Loucy (cell line): ENCODE results near the gene SDHA.

Experiments
- EZH2phosphoT487 ChIP-seq: fragments of 200-600 bp; IDR thresholded peaks from 2 replicates; pipeline ENCODE4 v1.6.1; 2018; ENCODE audit warnings: antibody characterized with exemption, mild to moderate bottlenecking, moderate library complexity, borderline replicate concordance
- TF ChIP-seq, protein P1 (sequence below): fragments of 200-600 bp; sonication (generic); conservative IDR thresholded peaks from 2 replicates; pipeline ENCODE4 v1.5.1; 2014; ENCODE audit warnings: mild to moderate bottlenecking, antibody characterized with exemption, low read length

DNA sequence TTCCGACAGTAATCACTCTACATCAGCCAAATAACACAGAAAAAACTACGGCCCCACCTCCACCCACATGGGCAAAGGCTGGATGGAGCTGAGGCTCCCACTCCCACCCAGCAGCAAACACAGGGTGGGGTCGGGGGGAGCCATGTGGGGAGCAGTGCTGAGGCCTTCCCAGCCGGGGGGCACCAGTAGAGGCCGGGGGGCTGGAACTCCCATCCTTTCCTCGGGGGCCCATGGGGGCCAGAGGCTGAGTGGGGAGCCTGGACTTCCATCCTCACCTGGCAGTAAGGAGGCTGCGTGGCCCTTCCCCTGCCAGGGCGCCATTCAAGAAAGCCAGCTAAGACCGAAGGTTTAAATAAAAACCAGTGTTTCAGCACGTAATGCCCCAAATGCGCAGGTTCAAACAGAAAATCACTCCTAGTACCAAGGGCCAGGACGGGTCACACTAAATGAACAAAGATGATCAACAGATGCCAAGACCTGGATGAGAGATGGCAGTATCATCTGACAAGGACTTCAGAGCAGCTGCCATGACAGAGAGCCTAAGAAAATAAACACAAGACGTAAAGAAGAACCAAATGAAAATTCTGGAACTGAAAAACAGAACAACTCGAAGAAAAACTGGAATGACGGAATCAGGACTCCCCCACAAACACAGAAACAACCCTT is 9.5 kb upstream of the SDHA start:
- TF ChIP-seq, protein P1, sequence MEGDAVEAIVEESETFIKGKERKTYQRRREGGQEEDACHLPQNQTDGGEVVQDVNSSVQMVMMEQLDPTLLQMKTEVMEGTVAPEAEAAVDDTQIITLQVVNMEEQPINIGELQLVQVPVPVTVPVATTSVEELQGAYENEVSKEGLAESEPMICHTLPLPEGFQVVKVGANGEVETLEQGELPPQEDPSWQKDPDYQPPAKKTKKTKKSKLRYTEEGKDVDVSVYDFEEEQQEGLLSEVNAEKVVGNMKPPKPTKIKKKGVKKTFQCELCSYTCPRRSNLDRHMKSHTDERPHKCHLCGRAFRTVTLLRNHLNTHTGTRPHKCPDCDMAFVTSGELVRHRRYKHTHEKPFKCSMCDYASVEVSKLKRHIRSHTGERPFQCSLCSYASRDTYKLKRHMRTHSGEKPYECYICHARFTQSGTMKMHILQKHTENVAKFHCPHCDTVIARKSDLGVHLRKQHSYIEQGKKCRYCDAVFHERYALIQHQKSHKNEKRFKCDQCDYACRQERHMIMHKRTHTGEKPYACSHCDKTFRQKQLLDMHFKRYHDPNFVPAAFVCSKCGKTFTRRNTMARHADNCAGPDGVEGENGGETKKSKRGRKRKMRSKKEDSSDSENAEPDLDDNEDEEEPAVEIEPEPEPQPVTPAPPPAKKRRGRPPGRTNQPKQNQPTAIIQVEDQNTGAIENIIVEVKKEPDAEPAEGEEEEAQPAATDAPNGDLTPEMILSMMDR = no peak
- no peak for TF ChIP-seq EZH2phosphoT487
